GM19397 (cell line): ENCODE measurements around the gene NHLRC3.
"Not testable (repeated sequence)": the region's sequence is repeated elsewhere in the genome, so short reads cannot be mapped to it uniquely, and the experiment has no call there.

ENCODE experiments used
- ATAC-seq: cut with Tn5 transposase; IDR thresholded peaks from one replicate; pipeline ENCODE4 v1.9.1; 2021; ENCODE audit warnings: mild to moderate bottlenecking, moderate library complexity; ENCODE audit not compliant: unreplicated experiment

Gene NHLRC3

DNA sequence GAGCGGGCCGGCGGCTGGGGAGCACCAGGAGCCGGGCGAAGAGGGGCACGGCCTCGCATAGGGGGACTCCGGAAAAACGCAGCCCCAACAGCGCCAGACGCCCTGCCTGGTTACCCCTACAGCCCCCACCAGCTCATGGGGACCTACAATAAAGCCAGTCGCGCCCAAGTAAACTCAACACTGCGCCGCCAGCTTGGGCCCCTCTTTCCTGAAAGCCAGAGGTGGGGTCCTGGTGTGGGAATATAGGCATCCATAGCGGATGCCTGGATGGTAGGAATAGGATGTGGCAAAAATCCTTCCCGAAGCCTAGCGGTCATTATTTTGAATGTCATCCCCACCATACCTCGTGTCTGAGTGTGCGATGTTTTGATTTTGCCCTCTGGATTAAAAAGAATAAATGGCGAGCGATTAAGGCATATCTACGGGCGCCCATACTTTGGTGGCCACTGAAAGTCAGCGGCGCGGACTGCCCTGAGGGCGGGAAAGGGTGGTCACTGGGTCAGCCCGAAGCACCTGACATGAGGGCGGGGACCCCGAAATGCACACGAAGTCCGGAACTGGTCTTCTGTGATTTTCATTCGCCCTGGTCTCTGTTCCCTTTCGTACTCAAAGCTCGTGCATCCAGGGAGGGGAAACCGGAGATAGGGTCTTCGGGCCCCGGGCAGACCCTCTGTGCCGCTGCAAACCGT is at the start of gene NHLRC3, which contains the start of gene PROSER1:
Gene NHLRC3, plus strand, starts transcription at position 577 of the 689 bp plus-strand sequence. CDS start 184 bp downstream, outside the sequence.
Gene PROSER1, minus strand, starts transcription at position 210 of the 689 bp plus-strand sequence. CDS start 847 bp downstream, outside the sequence.
- peak; percentile 74 for ATAC-seq

DNA sequence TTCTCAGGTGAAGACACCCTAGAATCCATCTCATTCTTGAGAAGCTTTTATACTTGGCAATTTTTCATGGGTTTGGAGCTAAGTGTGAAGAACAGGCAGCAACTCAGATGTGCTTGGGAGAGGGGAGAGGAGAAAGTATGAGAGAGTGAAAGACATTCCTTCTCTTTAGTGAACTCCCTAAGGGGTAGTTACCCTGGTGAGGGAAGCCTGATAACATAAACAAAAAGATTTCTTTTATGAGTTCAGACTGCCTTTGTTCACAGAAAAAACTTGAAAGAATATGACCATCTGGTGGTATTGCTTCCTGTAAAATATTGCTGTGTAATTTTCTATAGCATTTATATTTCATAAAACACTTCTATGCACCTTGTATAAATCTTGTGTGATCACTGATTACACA is 47.6 kb upstream of the NHLRC3 start, which contains the start of gene STOML3:
Gene STOML3, minus strand, starts transcription at position 139 of the 400 bp plus-strand sequence. Its CDS starts 110 bp downstream, at position 29.
- no peak for ATAC-seq

- ATAC-seq = no peak
Observed at GRCh38 chr13:38993381-38993780, 44.9 kb upstream of the NHLRC3 start.

DNA sequence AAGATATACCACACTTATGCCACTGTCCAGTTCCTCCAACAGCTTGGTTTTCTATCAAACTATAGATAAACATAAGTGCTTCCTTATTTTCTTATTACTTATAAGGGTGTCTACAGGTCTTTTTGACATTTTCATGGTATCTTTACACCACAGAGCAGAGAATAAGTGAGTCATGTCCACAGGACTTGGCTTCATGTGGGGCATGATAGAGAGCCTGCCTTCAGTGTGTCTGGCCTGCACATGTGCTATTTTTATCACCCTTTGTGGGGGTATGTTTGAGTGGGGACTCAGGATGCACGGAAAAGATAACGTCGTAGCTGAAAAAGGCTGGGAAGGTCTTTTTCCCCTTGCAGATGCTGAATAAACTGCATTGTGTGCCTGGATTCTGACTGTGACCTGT is 39.5 kb upstream of the NHLRC3 start:
- no peak for ATAC-seq

GRCh38 chr13:39006371-39007111 is 31.7 kb upstream of the NHLRC3 start:
- ATAC-seq = not testable (repeated sequence)

- ATAC-seq = no peak
Observed at GRCh38 chr13:39012608-39013007, 25.6 kb upstream of the NHLRC3 start.

DNA sequence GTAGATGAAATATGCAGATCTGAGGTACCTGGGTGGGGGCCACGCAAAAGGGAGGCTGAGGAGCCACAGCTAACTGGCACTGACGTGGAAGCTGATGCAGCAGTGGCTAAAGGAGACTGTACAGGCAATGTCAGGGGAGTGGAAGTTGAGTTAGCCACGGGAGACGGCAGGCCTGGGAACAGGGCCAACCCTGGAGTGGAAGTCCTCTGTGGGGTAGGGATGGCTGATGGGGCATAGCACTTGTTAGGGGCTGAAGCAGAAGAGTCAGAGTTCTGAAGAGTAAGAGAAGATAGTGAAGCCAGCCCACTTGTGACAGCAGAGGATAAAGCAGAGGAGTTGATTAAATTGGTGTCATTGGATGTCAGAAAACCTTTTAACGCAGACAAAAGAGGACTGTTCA is 24.8 kb upstream of the NHLRC3 start:
- ATAC-seq = no peak

DNA sequence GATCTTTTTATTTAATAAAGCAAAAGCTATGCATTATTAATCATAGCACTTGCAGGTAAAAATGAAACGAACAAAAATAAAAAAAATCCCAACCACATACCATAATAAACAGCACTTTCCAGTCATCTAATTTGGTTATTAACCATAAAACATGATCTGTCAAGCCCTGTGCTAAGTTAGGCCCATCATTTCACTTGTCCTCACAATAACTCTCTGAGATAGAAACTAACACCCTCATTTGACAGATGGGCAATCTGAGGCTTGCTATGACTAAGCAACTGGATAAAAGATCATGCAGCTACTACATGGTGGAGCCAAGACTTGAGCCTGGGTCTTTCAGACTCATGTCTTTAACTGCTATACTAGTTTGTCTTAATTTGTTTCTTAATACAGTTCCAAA is 22.2 kb upstream of the NHLRC3 start:
- ATAC-seq = peak; percentile 50

DNA sequence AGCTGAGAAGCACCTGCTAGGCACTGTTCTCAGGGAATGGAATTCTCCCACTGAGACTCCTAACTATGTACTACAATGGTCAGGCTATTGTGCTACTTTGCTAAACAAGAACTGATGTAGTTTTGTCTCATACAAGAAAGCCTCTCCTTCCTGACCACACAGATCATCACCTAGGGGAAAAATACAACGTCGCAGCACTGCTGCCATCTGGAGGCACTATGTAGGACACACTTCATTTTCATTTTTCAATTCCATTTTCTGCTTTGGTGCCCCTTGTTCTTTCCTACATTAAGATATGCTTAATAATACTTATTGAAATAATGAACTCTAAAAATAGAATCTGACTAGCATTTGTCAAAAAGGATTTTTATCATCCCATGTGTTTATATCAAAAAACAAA is 21.5 kb upstream of the NHLRC3 start:
- ATAC-seq = no peak

DNA sequence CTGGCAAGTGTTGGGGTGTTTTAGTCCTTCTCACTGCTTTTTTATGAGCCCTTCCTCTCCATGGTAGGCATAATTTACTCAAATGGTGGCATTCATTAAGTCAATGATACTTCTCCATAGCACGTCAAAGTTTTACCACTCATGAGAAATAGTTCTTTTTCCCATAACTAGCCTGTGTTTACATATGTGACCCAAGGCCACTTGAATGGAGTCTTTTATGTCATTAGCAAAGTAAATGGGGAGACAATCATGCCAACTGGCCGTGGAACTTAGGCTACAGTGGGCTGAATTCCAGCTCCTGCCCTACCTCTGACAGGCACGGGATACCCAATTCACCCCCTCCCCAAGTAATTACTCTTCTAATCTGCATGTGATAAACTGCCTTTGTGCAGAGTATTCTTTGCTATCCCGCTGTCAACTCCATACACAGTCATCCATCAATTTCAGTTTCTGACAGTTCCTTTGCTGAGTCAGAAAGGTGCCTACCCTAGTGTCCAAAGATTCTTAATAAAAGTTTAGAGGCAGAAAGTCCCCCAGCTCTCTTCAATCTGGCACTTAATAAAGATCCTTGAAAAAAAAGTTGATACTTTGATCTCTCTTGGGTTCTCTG is 17.3 kb upstream of the NHLRC3 start:
- ATAC-seq = no peak

- ATAC-seq = no peak
Observed at GRCh38 chr13:39023316-39023715, 14.9 kb upstream of the NHLRC3 start.

DNA sequence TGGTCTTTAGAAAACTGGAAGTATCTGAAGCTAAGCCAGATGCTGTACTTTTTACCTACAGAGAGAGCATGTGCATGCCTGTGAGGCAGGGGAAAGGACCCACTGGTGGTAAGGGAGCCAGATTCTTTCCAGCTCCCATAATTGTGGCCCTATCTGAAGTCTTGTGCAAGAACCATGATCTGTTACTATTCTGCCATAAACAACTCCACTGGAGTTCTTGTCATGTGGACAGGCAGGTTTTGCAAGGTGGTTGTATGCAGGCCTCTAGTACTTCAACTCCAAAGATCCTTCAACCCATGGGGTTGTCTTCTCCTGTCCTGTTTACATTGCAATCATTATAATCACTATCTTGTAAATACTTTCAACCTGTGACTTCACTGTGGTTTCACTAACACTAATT is 14.5 kb upstream of the NHLRC3 start:
- ATAC-seq = no peak

- ATAC-seq = no peak
Observed at GRCh38 chr13:39025433-39025839, 12.8 kb upstream of the NHLRC3 start.

GRCh38 chr13:39032150-39032549 is 6.1 kb upstream of the NHLRC3 start:
- ATAC-seq = no peak

- no peak for ATAC-seq
Observed at GRCh38 chr13:39034085-39034484, 4.2 kb upstream of the NHLRC3 start.

DNA sequence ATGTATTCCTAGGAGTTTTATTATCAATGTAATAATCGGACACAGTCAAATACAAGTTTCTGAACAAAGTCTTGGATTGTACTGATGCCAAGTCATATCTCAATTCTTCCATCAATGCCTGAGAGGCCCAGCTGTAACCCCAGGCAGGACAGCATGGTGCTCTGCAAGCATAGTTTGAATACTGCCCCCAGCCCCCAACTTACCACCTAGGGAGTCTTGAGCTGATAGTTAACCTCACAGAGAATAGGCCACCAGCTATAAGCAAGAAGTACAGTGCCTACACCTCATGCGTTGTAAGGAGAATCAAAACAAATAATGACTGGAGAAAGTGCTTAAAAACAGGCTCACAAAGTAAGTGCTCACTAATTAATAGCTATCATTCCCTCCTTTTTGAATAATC is 3.1 kb upstream of the NHLRC3 start:
- no peak for ATAC-seq

GRCh38 chr13:39035799-39036198 is 2.5 kb upstream of the NHLRC3 start:
- no peak for ATAC-seq

- ATAC-seq = no peak
Observed at GRCh38 chr13:39036212-39036611, 2.0 kb upstream of the NHLRC3 start.

- no peak for ATAC-seq
Observed at GRCh38 chr13:39037410-39037879, 811 bp upstream of the NHLRC3 start.

DNA sequence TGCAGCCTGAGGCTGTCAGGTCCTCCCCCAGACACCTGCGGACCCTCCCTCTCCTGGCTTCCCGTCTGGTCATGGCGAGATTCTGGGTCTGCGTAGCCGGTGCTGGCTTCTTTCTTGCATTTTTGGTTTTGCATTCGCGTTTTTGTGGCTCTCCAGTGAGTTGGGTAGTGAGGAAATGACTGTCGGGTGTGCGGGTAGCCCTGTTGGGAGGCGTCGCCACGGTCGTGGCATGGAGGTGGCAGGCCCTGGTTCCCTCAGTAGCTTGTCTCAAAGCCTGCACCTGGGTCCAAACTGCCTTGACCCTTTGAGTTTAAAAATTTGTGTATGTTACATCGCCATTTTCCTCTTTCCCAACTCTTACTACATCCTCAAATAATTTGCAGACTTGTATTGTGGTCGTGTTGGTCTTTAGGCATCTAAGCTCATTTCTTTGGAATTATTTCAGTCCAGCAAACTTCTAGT is 344 bp downstream of the NHLRC3 start:
- peak; percentile 27 for ATAC-seq

DNA sequence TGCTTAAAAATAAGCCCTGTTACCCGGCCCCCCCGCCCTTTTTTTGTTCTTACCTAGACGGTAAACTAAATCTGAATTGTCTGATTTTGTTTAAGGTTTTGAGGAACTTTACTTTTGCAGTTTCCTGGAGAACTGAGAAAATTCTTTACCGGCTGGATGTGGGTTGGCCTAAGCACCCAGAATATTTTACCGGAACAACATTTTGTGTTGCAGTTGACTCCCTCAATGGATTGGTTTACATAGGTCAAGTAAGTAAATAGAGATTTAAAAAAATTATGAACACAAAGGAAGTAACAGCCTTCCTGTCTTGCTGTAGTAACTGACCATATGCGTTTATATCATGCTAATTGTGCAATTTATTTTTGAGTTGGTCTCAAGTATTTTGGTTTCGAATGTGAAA is 785 bp downstream of the NHLRC3 start:
- ATAC-seq = no peak
